GM19240 (cell line): ENCODE data around the gene FAM53B.

Source experiments
- DNase-seq: peaks from one replicate; pipeline ENCODE4 v3.0.0; 2011; ENCODE audit warnings: low spot score; ENCODE audit not compliant: insufficient read length

The FAM53B gene

DNA sequence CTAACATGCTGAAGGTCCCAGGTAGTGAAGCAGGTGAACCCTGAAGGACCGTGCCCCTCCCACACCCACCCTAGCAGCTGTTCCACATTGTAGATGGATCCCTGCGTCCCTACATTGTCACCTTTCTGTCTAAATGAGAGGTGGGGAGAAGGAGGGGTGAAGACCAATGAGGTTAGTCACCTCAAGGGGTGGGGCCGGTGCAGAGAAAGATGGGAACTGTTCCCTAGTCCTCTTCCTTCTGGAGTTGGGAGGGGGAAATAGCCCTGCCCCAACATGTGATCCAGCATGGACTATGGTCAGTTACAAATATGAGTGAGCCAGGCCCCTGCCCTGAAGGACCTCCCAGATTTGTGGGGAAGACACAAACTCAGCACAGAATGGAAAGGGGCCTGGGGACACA is 158.0 kb downstream of the FAM53B start:
- DNase-seq: no peak

DNA sequence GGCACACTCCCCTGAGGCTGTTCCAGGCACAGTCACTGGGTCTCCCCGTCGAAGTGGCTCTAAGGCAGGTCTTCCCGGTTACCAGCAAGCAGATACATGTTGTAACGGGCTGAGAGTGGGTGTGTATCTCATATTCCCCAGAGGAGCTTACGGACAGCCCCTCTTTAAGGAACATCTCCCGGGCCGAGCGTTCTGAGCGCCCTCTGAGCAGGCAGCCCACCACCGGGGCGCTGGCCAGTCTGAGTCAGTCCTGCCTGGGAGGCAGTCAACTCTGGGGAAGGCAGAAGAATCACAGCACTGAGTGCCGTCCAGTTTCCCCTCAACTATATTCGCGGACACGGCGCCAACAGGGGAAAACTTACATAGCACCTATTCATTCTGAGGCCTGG is 165.2 kb downstream of the FAM53B start:
- DNase-seq: no peak

DNA sequence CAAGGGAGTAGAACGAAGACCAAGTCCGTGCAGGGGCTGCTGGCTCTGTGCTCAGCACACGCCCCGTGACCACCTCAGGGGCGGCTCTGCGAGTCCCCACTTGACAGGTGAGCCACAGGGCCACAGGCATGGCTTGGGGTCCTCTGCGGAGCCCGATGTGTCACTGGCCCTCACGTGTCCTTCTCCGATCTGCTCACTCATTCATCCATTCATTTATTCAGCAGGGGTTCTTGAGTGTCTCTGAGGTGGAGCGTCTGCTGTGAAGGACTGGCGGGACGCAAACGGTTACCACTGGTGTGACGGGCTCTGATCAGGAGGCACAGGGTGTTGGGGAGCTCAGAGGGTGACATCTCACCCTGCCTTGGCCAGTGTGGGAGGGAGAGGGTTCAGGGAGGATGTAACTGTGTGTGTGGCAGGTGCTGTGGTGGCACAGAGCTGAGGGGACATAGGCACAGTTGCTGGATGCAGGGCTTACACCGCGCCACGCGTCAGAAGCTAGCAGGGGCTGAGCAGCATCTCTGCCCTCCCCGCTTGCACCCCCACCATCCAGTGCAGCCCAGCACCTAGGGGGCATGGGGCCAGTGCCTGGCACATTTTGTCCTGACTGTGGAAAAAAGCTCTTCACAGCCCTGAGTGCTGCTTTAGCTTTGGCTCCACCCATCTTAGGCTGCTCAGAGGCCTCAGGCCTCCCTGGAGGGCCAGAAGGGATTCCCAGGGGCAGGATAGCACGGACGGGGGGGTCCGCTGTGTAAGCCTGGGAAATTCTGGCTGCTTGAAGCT is 165.8 kb downstream of the FAM53B start:
- DNase-seq: no peak

DNA sequence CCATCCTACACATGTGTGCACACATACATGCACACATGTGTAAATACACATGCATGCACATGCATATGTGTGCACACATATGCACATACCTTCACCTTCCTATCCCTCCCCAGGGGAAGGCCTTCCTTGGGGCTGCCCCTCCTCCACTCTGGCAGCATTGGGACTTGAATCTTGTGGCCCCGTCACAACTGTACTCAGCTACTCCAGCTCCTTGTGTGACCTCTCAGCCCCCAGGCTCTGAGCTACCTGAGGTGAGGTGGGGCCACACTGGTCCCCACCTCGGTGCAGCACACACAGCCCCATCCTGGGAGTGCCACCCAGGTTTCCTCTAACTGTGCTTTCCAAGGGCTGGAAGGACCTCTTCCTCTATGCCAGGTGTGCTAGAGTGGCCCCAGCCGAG is 166.5 kb downstream of the FAM53B start:
- DNase-seq: no peak

DNA sequence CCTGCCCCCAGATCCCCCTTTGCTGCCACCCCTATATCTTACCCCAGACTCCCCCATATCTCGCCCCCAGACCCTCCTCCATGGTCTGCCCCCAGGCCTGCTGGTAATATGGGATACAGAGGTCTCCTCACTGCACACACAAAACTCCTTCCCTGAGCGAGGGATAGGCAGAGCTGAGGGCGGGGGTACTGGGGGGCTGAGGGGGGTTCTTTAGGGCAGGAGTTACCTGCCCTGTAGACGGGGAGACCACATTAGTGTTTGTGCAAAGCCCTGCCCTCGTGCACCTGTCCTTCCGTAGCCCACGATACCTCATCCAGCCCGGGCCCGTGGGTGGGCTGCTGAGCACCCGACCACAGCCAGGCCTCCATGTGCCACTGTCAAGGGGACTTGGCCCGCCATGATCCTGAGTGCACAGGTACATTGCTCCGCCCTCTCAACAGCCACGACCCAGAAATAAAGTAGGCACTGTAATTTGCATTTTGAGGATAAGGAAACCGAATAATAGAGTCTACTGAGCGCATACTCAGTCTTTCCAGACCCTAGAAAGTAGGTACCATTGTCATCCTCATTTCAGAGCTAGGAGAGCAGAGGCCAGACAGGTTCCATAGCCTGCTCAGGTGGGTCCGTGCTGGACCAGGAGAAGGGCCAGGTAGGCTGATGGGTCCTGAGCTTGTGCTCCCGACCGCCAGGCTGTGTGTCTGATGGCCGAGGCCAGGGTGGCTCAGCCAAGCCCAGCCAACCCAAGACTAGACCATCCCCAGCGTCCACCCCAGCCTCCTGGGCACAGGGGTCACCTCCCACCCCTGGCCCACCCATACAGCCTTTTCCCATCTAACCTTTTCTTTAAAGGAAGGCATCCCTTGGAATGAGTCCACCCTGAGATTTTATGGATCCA is 167.4 kb downstream of the FAM53B start:
- DNase-seq: no peak

DNA sequence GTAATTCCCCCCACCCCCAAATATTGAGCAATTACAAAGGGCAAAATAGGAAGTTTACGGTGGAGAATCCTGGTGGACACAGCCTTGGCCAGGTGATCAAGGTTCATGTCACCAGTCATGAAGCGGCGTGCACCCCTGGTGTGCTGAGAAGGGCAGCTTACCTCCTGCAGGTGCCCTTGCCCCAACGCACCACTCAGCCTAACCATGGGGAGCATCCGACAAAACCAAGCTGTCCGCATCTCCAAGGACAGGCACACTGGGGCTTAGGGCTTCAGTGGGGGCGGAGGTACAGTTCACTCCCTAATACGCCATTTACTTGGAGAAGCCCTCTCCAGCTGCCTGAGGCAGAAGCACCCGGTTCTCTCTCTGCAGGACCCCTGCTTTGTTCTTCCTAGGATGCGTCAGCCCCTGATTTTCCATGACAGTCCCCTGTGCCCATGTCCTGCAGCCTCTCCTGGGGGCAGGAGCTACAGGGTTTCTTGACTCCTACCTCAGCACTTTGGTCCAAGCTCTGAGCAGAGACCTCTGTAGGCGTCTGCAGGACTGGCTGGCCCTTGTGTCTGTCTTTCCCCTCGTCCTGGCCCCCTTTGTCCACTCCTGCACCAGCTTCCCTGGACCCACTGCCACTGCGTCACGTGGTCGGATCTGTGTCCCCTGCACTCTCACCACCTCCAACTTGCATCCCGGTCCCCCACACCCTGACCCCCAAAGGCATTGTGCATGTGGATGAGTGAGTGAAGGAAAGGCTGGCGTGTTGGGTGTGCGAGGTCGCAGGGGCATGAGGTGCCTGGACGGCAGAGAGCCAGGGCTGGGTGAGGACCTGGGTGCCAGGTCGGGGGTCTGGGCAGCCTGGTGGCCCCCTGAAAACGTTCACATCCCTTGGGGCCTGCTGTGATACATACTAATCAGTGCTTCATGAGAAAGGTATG is 168.8 kb downstream of the FAM53B start:
- no peak for DNase-seq

DNA sequence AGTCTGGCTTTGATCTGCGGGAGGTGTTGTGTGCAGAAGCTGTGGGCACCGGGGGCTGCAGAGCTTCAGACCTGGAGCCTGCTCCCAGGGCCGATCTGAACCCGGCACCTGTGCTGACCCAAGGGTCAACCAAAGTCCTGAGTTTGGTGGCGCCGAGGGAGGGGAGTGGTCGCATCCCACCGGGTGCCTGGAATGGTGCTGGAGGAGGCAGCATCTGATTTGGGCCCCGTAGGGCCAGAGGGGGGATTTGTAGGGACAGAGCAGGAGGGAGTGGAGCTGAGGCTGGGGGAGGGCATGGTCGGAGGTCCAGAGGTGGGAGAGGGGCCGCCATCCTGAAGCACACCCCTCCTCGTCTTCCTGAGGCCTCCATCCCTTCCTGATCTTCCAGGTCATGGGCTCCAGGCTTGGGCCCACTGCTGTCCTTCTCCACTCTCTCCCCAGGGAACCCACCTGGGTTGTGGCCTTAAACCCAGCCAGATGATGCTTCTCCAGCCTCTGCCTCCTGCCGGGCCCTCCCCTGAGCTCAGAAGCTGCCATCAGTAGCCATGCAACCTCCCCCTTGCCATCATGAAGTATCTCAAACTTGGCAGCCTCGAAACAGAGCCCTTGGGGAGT is 169.6 kb downstream of the FAM53B start:
- DNase-seq: no peak

DNA sequence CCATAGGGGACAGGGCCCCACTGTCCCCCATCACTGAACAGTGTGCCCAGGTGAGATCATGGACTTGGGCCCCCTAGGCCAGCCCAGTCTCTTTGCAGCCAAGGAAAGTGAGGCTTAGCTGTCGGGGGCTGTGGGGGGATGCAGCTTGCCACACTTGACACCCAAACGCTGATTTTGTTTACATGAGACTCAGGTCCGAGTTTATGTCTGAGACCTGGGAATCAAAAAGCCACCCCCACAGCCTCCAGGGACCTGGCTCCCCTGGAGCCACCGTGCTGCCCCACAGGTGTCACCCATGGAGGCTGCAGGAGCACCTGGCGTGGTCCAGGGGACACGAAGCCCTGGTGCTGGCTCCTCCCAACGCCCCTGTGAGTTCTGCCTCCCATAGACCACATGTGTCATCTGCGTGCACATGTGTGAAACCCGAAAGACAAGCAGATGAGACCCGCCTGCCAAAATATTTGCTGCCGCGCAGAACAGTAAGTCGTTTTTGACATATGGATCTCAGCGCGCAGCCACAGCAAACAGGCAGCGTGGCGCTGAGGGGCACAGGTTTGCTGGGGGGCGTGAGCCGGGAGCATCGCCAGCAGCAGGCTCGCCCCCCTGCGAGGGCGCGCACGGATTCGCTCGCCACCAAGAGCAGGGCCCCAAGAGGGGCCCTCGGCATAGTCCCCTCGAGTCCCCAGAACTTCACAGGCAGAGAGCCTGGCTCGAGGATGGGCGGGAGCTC is 170.3 kb downstream of the FAM53B start:
- no peak for DNase-seq

DNA sequence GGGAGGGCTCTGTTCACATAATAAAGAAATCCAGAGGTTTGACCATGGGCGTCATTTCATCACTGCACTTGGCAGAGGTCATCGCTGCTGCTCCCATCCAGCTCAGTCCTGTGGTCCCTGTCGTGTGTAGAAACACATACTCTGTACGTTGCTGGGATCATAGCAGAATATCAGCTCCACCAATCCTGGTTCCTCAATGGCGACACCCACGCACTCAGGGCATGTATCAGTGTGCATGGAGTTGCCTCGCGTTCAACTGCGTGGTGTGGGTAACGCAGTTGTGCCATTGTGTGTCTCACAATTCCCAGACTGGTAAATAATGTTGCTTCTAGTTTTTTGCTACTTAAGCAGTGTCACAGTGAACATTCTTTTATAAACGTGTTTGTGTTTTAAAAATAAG is 171.4 kb downstream of the FAM53B start:
- DNase-seq: no peak

DNA sequence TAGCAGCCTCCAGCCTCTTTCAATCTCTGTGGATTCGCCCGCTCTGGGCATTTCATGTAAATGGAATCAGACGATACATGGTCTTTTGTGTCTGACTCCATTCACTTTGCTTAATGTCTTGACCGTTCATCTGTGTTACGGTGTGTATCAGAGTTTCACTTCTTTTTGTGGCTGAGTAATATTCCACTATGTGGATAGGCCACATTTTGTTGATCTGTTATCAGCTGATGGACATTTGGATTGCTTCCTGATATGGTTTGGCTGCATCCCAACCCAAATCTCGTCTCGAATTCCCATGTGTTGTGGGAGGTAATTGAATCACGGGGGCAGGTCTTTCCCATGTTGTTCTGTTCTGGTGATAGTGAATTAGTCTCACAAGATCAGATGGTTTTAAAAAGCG is 173.5 kb downstream of the FAM53B start:
- no peak for DNase-seq

DNA sequence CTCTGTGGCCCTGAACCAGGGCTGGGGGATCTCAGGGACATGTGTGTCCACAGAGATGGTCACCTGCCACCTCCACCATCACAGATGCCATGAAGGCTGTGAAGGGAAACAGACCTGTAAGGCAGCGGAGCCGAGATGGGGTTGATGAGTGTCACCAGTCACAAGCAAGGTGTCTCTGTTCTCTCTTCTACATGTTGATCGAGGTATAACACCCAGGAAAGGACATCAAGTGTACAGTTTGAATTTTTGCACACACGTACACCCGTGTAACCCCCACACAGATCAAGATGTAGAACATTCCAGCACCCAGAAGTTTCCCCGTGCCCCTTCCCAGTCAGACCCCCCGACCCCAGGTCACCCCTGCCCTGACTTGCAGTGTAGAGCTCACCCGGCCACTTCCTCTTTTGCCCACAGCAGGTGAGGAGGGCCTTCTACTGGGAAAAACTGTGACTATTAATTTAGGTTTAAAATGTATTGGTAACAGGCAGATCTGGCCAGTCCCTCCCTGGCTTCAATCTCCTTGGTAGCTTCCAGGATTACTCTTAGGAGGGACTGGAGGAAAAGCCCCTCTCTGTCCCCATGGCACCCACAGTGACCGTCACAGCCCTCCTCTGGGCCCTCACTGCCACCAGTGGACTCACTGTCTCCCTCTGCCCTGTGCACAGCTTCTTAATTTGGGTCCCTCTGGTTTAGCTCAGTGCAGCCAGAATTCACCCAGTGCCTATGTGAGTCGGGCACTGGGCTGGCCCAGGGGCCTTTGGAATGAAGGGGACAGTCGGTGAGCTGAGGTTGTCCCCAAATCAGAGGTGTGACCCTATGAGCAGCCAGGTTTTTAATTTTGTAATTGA is 174.3 kb downstream of the FAM53B start:
- DNase-seq: no peak
